ENCODE data around the gene POLR1H.
A peak's percentile ranks its signal among the peaks of the same experiment; 100 is the strongest.

POLR1H gene

DNA sequence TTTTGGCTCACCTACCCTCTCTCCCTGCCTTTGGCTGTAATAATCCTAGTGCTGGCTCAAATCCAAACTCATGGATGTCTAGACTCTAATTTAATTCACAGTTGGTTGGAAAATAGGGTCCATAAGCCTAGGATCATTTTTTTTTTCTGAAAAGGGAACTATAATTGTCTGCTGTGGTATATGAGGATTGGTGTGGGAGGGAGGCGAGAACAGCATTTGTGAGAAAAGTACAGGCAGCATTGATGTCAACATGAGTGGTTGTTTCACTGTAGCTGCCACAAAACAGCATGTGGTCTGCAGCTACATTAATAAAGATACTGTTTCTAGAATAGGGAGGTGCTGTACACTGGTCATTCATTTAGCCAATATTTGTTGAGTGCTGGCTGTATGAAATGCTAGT lies 18.6 kb upstream of the POLR1H start:
- TF ChIP-seq ZNF565 (CRISPR knock-in tag; conservative IDR thresholded peaks at IDR 0.05; ENCODE audit: low read depth) (no peak), ARNTL (CRISPR knock-in tag; IDR thresholded peaks at IDR 0.05; ENCODE audit: borderline replicate concordance, low read depth) (no peak), SNAI2 (CRISPR knock-in tag; IDR thresholded peaks at IDR 0.05) (no peak), CSDC2 (CRISPR knock-in tag; IDR thresholded peaks at IDR 0.05) (no peak), ISL1 (CRISPR knock-in tag; IDR thresholded peaks at IDR 0.05) (no peak), TOX (CRISPR knock-in tag; IDR thresholded peaks at IDR 0.05; ENCODE audit: borderline replicate concordance) (no peak), ZFP3 (CRISPR knock-in tag; IDR thresholded peaks at IDR 0.05) (no peak), ZNF70 (CRISPR knock-in tag; IDR thresholded peaks at IDR 0.05) (peak; percentile 78)
- TF ChIP-seq, protein P1, sequence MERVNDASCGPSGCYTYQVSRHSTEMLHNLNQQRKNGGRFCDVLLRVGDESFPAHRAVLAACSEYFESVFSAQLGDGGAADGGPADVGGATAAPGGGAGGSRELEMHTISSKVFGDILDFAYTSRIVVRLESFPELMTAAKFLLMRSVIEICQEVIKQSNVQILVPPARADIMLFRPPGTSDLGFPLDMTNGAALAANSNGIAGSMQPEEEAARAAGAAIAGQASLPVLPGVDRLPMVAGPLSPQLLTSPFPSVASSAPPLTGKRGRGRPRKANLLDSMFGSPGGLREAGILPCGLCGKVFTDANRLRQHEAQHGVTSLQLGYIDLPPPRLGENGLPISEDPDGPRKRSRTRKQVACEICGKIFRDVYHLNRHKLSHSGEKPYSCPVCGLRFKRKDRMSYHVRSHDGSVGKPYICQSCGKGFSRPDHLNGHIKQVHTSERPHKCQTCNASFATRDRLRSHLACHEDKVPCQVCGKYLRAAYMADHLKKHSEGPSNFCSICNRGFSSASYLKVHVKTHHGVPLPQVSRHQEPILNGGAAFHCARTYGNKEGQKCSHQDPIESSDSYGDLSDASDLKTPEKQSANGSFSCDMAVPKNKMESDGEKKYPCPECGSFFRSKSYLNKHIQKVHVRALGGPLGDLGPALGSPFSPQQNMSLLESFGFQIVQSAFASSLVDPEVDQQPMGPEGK (CRISPR knock-in tag; IDR thresholded peaks at IDR 0.05; ENCODE audit: borderline replicate concordance) = no peak
- no peak for ATAC-seq

DNA sequence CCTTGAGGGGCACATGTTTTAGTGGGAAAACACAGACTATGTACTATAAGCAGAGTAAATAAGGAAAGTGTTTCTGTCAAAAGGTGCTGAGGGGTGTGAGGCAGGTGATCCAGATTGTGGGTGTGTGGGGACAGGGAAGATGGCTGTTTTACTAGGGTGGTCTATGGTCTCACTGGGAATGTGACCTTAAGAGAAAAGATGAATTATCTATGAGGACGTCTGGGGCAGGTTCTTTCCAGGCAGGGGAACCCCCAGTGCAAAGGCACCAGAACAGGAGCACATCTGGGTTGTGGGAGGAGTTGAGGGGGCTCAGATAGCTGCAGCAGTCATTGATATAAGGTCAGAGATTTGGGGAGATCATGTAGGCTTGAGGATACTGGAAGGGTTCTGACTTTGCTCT lies 18.2 kb upstream of the POLR1H start:
- no peak for ATAC-seq
- TF ChIP-seq, protein P2, sequence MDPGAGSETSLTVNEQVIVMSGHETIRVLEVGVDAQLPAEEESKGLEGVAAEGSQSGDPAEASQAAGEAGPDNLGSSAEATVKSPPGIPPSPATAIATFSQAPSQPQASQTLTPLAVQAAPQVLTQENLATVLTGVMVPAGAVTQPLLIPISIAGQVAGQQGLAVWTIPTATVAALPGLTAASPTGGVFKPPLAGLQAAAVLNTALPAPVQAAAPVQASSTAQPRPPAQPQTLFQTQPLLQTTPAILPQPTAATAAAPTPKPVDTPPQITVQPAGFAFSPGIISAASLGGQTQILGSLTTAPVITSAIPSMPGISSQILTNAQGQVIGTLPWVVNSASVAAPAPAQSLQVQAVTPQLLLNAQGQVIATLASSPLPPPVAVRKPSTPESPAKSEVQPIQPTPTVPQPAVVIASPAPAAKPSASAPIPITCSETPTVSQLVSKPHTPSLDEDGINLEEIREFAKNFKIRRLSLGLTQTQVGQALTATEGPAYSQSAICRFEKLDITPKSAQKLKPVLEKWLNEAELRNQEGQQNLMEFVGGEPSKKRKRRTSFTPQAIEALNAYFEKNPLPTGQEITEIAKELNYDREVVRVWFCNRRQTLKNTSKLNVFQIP (CRISPR knock-in tag; IDR thresholded peaks at IDR 0.05; ENCODE audit: borderline replicate concordance, low read depth) = no peak
- TF ChIP-seq ZFP3 (CRISPR knock-in tag; IDR thresholded peaks at IDR 0.05) (no peak), RARB (CRISPR knock-in tag; IDR thresholded peaks at IDR 0.05) (no peak), TCF4 (CRISPR knock-in tag; IDR thresholded peaks at IDR 0.05; ENCODE audit: borderline replicate concordance) (no peak), ZC3H10 (CRISPR knock-in tag; IDR thresholded peaks at IDR 0.05) (no peak), ESRRG (CRISPR knock-in tag; IDR thresholded peaks at IDR 0.05) (no peak), ZNF70 (CRISPR knock-in tag; IDR thresholded peaks at IDR 0.05) (no peak), ZNF565 (CRISPR knock-in tag; conservative IDR thresholded peaks at IDR 0.05; ENCODE audit: low read depth) (no peak), ZFP30 (CRISPR knock-in tag; IDR thresholded peaks at IDR 0.05) (no peak)
- TF ChIP-seq, protein P3, sequence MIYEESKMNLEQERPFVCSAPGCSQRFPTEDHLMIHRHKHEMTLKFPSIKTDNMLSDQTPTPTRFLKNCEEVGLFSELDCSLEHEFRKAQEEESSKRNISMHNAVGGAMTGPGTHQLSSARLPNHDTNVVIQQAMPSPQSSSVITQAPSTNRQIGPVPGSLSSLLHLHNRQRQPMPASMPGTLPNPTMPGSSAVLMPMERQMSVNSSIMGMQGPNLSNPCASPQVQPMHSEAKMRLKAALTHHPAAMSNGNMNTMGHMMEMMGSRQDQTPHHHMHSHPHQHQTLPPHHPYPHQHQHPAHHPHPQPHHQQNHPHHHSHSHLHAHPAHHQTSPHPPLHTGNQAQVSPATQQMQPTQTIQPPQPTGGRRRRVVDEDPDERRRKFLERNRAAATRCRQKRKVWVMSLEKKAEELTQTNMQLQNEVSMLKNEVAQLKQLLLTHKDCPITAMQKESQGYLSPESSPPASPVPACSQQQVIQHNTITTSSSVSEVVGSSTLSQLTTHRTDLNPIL (CRISPR knock-in tag; IDR thresholded peaks at IDR 0.05; ENCODE audit: low read depth) = no peak
- TF ChIP-seq, protein P4, sequence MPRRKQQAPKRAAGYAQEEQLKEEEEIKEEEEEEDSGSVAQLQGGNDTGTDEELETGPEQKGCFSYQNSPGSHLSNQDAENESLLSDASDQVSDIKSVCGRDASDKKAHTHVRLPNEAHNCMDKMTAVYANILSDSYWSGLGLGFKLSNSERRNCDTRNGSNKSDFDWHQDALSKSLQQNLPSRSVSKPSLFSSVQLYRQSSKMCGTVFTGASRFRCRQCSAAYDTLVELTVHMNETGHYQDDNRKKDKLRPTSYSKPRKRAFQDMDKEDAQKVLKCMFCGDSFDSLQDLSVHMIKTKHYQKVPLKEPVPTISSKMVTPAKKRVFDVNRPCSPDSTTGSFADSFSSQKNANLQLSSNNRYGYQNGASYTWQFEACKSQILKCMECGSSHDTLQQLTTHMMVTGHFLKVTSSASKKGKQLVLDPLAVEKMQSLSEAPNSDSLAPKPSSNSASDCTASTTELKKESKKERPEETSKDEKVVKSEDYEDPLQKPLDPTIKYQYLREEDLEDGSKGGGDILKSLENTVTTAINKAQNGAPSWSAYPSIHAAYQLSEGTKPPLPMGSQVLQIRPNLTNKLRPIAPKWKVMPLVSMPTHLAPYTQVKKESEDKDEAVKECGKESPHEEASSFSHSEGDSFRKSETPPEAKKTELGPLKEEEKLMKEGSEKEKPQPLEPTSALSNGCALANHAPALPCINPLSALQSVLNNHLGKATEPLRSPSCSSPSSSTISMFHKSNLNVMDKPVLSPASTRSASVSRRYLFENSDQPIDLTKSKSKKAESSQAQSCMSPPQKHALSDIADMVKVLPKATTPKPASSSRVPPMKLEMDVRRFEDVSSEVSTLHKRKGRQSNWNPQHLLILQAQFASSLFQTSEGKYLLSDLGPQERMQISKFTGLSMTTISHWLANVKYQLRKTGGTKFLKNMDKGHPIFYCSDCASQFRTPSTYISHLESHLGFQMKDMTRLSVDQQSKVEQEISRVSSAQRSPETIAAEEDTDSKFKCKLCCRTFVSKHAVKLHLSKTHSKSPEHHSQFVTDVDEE (CRISPR knock-in tag; IDR thresholded peaks at IDR 0.05) = no peak
- TF ChIP-seq, protein P5, sequence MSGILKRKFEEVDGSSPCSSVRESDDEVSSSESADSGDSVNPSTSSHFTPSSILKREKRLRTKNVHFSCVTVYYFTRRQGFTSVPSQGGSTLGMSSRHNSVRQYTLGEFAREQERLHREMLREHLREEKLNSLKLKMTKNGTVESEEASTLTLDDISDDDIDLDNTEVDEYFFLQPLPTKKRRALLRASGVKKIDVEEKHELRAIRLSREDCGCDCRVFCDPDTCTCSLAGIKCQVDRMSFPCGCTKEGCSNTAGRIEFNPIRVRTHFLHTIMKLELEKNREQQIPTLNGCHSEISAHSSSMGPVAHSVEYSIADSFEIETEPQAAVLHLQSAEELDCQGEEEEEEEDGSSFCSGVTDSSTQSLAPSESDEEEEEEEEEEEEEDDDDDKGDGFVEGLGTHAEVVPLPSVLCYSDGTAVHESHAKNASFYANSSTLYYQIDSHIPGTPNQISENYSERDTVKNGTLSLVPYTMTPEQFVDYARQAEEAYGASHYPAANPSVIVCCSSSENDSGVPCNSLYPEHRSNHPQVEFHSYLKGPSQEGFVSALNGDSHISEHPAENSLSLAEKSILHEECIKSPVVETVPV (CRISPR knock-in tag; IDR thresholded peaks at IDR 0.05) = no peak

DNA sequence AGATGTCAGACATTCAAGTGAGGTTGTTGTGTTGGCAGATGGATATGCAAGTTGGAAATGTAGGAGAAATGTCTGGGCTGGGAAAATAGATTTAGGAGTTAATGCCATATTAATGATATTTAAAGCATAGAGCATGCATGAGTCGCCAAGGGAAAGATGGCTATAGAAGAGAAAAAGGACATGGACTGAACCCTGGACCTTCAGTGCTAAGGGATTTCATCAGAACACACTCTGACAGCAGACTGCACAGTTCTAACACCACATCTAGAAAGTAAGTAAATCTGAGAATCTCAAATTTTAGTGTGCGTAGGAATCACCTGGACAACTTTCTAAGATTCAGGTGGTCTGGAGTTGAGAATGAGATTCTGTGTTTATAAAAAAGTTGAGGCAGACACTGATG lies 17.3 kb upstream of the POLR1H start:
- TF ChIP-seq ZNF565 (CRISPR knock-in tag; conservative IDR thresholded peaks at IDR 0.05; ENCODE audit: low read depth) (no peak), ZNF8 (CRISPR knock-in tag; IDR thresholded peaks at IDR 0.05) (no peak), OSR1 (CRISPR knock-in tag; IDR thresholded peaks at IDR 0.05) (no peak), SNAI2 (CRISPR knock-in tag; IDR thresholded peaks at IDR 0.05) (no peak), CSDC2 (CRISPR knock-in tag; IDR thresholded peaks at IDR 0.05) (no peak), ESRRG (CRISPR knock-in tag; IDR thresholded peaks at IDR 0.05) (no peak), ISL1 (CRISPR knock-in tag; IDR thresholded peaks at IDR 0.05) (no peak), ZFP30 (CRISPR knock-in tag; IDR thresholded peaks at IDR 0.05) (no peak)
- TF ChIP-seq, protein P2 (CRISPR knock-in tag; IDR thresholded peaks at IDR 0.05; ENCODE audit: borderline replicate concordance, low read depth) = no peak
- TF ChIP-seq, protein P1 (CRISPR knock-in tag; IDR thresholded peaks at IDR 0.05; ENCODE audit: borderline replicate concordance) = no peak

More for the DNA sequence above, 17.3 kb upstream of the POLR1H start:
- ATAC-seq = no peak

Data from SK-N-SH treated with all-trans-retinoic acid at 6 μM for 48 hours (cell line).